HEK293 (cell line): Measurements from ENCODE around the gene DMBT1.

Source experiments
- SP7 ChIP-seq: fragments of 450-650 bp; formaldehyde crosslinking; IDR thresholded peaks from 2 replicates; pipeline ENCODE4 v1.5.1; 2016; ENCODE audit warnings: missing biosample characterization, missing genetic modification characterization
- ZNF10 ChIP-seq: fragments of 450-650 bp; formaldehyde crosslinking; IDR thresholded peaks from 2 replicates; pipeline ENCODE4 v1.5.1; 2017; ENCODE audit warnings: missing biosample characterization, missing genetic modification characterization
- ZNF366 ChIP-seq: fragments of 450-650 bp; formaldehyde crosslinking; conservative IDR thresholded peaks from 2 replicates; pipeline ENCODE4 v1.5.1; 2016; ENCODE audit warnings: missing biosample characterization, missing genetic modification characterization
- ZNF544 ChIP-seq: fragments of 450-650 bp; formaldehyde crosslinking; IDR thresholded peaks from 2 replicates; pipeline ENCODE4 v1.5.0; 2017; ENCODE audit warnings: missing biosample characterization, missing genetic modification characterization

DNA sequence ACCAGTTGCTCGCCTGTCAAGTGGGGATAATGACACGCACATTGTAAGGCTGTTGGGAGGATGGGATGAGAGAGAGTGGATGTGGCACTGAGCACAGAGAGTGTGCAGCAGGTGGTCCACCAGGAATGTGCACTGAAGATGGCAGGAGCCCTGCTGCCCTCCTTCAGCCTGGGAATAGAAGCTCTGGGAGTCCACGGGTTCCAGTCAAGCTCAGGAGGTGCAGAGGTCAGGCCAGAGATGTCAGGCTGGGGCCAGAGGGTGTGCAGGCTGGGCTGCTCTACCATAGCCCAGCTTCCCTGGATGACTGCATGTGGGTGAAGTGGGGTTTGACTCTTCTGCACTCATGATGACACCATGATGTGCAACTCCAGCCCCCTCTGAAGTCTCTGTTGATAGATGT, 80.4 kb downstream of the DMBT1 start:
- TF ChIP-seq ZNF366 (tag by site-specific recombination) (no peak), ZNF10 (no peak), SP7 (tag by site-specific recombination) (no peak), ZNF544 (tag by site-specific recombination) (no peak)
